Ammon's horn (tissue), 1 donor: ENCODE data around the gene DCD.
A peak's percentile ranks its signal among the peaks of the same experiment; 100 is the strongest.

Source experiments
- DNase-seq: peaks from one replicate; pipeline ENCODE4 v3.0.0-alpha.2; 2016; ENCODE audit warnings: low spot score

The DCD gene

DNA sequence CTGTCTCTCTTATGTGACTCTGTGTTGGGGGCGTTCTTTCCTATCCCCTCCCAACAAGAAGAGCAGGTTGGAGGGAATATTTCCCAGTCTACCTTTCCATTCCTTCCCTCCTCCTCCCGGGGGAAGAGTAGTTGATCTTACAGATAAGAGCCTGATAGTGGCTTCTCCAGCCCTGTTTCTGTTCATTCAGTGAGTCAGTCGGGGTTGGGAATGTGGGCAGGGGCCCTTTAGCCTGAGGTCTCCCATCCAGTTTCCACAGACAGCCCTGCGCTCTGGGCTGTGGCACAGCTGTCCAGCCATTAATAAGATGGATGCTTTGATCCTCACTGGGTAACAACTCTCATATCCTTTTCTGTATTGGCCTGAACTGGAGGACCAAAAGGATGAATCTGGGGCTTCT lies 41.6 kb downstream of the DCD start:
- no peak for DNase-seq

GRCh38 chr12:54605138-54605970 lies 42.8 kb downstream of the DCD start:
- no peak for DNase-seq

DNA sequence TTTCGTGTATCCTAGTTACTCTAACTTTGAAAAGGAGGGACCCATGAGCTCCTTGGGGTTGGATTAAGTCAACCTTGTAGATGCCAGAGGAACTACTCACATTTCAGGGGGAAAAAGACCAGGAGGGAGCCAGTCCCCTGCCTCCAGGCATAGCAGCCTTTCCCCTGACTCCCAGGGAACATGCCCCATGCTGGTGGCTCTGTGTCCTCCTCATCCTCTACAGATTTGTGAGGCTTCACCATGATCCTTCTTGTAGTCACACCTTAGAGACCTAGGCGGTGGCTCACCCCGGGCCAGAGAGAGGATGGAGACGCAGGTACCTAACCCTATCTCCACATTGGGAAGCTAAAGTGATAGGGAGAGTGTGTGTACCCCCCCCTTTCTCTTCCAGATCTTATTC lies 43.7 kb downstream of the DCD start:
- no peak for DNase-seq

DNA sequence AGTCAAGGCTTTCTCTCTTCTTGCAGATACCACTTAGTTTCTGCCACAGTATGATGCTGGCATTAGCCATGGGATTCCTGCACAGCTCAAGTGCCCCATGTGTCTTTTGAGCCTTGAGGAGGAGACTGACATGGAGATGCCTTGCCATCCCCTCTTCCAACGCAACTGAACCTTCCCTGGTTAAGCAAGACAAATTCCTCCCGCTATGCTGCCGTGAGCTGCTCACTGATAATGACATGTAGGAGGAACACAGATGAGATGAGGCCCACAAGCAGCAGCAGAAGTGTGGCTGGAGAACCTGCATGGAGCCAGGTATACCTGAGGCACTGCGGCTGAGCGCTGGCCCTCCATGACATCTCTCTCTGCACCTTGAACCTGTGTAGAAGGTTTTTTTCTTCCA lies 44.3 kb downstream of the DCD start:
- DNase-seq = no peak

DNA sequence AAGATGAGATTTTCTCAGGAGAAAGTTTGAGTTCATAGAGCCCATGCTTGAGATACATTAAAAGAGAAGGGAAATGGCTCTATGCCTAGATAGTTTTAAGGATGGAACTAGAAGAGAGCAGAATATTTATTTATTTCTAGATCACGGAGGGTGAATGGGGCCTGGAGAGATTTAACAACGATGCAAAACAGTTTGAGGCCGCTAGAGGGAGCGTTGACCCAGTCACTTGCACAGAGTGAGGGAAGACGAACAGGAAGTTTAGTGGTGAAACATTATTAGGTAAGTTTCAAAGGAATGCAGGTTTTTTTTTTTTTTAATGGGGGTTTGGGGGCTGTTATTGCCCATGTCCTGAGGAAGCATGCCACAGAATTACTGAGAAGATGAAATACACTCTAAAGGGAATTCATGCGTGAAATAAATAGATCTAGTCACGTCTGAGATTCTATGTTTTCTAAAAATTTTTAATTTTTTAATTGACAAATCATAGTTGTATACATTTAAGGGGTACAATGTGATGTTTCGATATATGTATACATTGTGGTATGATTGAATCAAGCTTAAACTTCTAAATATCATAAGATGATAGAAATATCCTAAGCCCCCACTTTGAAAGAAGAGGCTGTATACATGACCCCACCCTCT lies 44.9 kb downstream of the DCD start:
- peak; percentile 84 for DNase-seq

- no peak for DNase-seq
Observed at GRCh38 chr12:54602661-54603060, 45.5 kb downstream of the DCD start.

GRCh38 chr12:54601841-54602240 lies 46.3 kb downstream of the DCD start:
- DNase-seq = peak; percentile 43

DNA sequence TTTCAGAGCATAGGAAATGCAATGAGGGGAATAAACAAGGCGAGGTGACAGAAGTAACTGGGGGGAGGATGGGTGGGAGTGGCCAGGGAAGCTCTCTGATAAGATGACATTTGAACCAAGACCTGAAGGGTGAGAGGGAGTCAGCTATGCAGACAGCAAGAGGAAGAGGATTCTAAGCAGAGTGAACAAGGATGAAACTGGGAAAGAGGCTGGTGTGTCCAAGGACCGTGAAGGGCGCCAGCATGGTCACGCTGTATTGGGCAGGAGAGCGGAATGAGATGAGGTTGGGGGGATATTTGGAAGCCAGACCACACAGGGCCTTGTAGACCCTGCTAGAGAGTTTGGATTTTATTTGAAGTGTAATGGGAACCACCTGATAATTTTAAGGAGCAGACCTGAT lies 49.2 kb downstream of the DCD start:
- no peak for DNase-seq

GRCh38 chr12:54596526-54596946 lies 51.6 kb downstream of the DCD start:
- peak; percentile 79 for DNase-seq

DNA sequence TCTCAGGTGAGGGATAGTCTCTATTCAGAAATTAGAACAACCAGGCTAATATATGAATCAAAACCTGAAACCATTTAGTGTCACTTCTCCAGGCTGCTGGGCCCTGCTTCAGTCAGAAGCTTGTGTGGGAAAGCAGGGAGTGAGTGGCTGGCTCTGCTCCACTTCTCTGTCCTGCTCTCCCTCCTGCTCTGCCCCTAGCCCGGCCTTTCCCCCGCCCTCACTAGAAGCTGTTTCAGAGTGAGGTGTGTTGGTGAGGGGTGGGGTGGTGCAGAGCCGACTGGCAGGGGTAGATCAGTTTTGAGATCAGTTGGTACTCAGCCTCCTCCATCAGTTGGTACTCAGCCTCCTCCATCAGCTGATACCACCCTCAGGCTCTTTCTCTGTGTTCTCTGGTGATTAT lies 52.7 kb downstream of the DCD start:
- no peak for DNase-seq
